MM.1S (cell line): Measurements from ENCODE around the gene DGLUCY.

Experiments used
- EZH2 ChIP-seq: fragments of 300-600 bp; sonication (generic); optimal IDR thresholded peaks from 2 replicates; pipeline ENCODE3; 2017; ENCODE audit warnings: low read depth, mild to moderate bottlenecking, antibody characterized with exemption, low read length, mixed read lengths
- TF ChIP-seq, protein P1 (sequence below): fragments of 300-600 bp; sonication (generic); IDR thresholded peaks from 2 replicates; pipeline ENCODE4 v1.5.1; 2016; ENCODE audit warnings: antibody characterized with exemption, low read length, mixed read lengths

DNA sequence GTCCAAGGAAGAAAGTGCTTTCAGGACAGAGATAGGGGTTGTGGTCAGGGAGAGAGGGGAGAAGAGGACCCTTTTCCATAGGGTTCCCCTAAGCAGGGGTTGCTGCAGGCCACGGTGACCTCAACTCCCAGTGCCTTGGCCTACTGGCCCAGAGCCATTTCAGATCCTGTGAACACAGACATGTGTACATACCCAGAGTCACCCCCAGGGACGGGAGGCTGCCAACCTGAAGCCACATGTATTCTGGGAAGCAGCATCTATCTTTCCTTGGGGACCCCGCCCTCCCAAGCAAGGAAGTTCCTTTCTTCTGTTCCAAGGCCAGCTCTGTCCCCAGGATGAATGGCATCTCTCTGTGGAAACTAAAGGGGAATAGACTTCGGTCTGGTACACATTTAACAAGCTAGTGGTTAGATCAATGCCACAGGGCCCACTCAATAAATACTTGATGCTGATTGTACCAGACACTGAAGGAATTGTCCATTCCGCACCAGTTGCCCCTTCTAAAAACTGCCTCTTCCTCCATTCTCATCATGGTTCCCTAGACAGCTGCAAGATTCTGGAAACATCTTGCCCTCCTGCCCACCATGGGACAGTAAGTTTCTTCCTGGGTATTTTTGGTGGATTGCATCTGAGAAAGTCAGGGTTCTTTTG is 25.2 kb upstream of the DGLUCY start:
- TF ChIP-seq EZH2, result no peak
- TF ChIP-seq, protein P1, sequence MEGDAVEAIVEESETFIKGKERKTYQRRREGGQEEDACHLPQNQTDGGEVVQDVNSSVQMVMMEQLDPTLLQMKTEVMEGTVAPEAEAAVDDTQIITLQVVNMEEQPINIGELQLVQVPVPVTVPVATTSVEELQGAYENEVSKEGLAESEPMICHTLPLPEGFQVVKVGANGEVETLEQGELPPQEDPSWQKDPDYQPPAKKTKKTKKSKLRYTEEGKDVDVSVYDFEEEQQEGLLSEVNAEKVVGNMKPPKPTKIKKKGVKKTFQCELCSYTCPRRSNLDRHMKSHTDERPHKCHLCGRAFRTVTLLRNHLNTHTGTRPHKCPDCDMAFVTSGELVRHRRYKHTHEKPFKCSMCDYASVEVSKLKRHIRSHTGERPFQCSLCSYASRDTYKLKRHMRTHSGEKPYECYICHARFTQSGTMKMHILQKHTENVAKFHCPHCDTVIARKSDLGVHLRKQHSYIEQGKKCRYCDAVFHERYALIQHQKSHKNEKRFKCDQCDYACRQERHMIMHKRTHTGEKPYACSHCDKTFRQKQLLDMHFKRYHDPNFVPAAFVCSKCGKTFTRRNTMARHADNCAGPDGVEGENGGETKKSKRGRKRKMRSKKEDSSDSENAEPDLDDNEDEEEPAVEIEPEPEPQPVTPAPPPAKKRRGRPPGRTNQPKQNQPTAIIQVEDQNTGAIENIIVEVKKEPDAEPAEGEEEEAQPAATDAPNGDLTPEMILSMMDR, result no peak
